ENCODE results near the gene EIF2B1.

The EIF2B1 gene

DNA sequence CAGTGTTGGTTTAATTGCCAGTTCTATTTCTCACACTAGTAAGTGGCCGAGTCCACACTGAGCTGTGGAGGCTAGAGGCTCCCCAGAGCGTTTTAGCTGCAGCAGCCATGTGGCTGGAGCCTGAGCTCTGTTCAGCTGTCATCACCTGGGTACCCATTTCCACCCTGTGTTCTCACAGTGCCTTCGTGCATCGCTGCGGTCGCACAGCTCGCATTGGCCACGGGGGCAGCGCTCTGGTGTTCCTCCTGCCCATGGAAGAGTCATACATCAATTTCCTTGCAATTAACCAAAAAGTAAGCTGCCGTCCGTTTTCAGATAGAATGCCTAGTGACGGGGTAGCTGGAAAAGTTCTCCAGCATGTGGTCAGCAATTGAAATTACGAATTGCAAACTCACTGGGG lies 15.9 kb downstream of the EIF2B1 start:
- no peak overlapping the region for H3K18ac ChIP-seq (ENCODE audit: low read depth in 1 of 2, low read length in 2 of 2)
- H3K4me3 ChIP-seq (ENCODE audit: insufficient read depth in 1 of 2, low read depth in 1 of 2, low read length in 2 of 2) = no peak overlapping the region
- no peak overlapping the region for H3K27ac ChIP-seq (ENCODE audit: low read length, poor library complexity, severe bottlenecking)
- no peaks in the 10 kb centered on the region for H3K9me3 ChIP-seq (ENCODE audit: control insufficient read depth, low read length)
- H2BK12ac ChIP-seq (ENCODE audit: low read length in 2 of 2) = no peak overlapping the region
- H2BK5ac ChIP-seq (ENCODE audit: low read depth, low read length, poor library complexity, severe bottlenecking) = no peak overlapping the region
- no peak overlapping the region for H4K8ac ChIP-seq (ENCODE audit: low read length)
- no peak overlapping the region for H3K4me2 ChIP-seq (ENCODE audit: low read length, poor library complexity, severe bottlenecking)
- H3K36me3 ChIP-seq (ENCODE audit: control insufficient read depth in 1 of 2, insufficient read depth in 2 of 2, low read depth in 1 of 2, low read length in 2 of 2) = peaks cover 49 to 92% of the 10 kb centered on the region in 2 experiments
- peaks cover 17% of the 10 kb centered on the region for H3K79me1 ChIP-seq (replicated peaks; ENCODE audit: low read length, poor library complexity, severe bottlenecking)
- H3K4me1 ChIP-seq (ENCODE audit: control insufficient read depth, insufficient read depth, low read depth, low read length) = no peaks in the 10 kb centered on the region
- H3K27me3 ChIP-seq (ENCODE audit: control insufficient read depth in 1 of 2, insufficient read depth in 1 of 2, low read length in 2 of 2) = no peaks in the 10 kb centered on the region
- no peak overlapping the region for H2BK15ac ChIP-seq (ENCODE audit: low read depth, poor library complexity, severe bottlenecking)
- no peak overlapping the region for H3K9ac ChIP-seq (ENCODE audit: low read length)
- H3K4ac ChIP-seq (ENCODE audit: low read depth in 1 of 2, low read length in 2 of 2) = no peak overlapping the region
- no peak for DNase-seq
- H4K91ac ChIP-seq (ENCODE audit: low read length) = no peak overlapping the region
- no peak overlapping the region for H2BK120ac ChIP-seq (ENCODE audit: low read depth, low read length)
- no peak overlapping the region for H3K14ac ChIP-seq (ENCODE audit: low read length in 2 of 2)
- no peak overlapping the region for H3K23ac ChIP-seq (ENCODE audit: low read length in 2 of 2)
- H2AFZ ChIP-seq (ENCODE audit: low read depth, low read length) = no peak overlapping the region
- no peak overlapping the region for H2AK5ac ChIP-seq (ENCODE audit: low read length, severe bottlenecking)
- WGBS = 91% methylated on average over 13 of the region's 13 CpGs

DNA sequence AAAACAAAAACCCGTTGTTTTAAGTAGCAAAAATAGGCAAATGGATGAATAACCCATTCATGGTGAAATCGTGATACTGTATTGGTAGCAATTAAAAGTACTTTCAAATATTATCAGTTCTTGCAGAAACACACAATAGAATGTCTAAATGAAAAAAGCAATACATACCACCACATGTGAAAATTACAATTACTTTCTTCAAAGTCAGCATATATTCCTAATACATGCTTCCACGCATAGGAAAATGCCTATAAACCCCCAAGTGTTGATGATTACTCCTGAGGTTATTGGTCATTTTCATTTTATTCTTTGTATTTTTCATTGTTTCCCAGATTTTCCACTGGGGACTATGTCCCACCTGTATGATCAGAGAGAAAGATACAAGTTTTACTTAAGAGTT lies 16.3 kb downstream of the EIF2B1 start:
- Histone ChIP-seq H2BK15ac (ENCODE audit: low read depth, poor library complexity, severe bottlenecking) (no peak overlapping the region), H3K9ac (ENCODE audit: low read length) (no peak overlapping the region), H2AFZ (ENCODE audit: low read depth, low read length) (no peak overlapping the region), H3K4me2 (ENCODE audit: low read length, poor library complexity, severe bottlenecking) (no peak overlapping the region), H3K36me3 (ENCODE audit: control insufficient read depth in 1 of 2, insufficient read depth in 2 of 2, low read depth in 1 of 2, low read length in 2 of 2) (peaks cover 46 to 92% of the 10 kb centered on the region in 2 experiments), H3K4ac (ENCODE audit: low read depth in 1 of 2, low read length in 2 of 2) (no peak overlapping the region), H3K23ac (ENCODE audit: low read length in 2 of 2) (no peak overlapping the region), H4K91ac (ENCODE audit: low read length) (no peak overlapping the region), H4K8ac (ENCODE audit: low read length) (no peak overlapping the region), H3K27me3 (ENCODE audit: control insufficient read depth in 1 of 2, insufficient read depth in 1 of 2, low read length in 2 of 2) (no peaks in the 10 kb centered on the region), H3K9me3 (ENCODE audit: control insufficient read depth, low read length) (no peaks in the 10 kb centered on the region), H2BK12ac (ENCODE audit: low read length in 2 of 2) (no peak overlapping the region), H2BK120ac (ENCODE audit: low read depth, low read length) (no peak overlapping the region), H3K79me1 (replicated peaks; ENCODE audit: low read length, poor library complexity, severe bottlenecking) (peaks cover 15% of the 10 kb centered on the region), H2BK5ac (ENCODE audit: low read depth, low read length, poor library complexity, severe bottlenecking) (no peak overlapping the region), H3K4me3 (ENCODE audit: insufficient read depth in 1 of 2, low read depth in 1 of 2, low read length in 2 of 2) (no peak overlapping the region), H3K18ac (ENCODE audit: low read depth in 1 of 2, low read length in 2 of 2) (no peak overlapping the region), H3K14ac (ENCODE audit: low read length in 2 of 2) (no peak overlapping the region), H3K4me1 (ENCODE audit: control insufficient read depth, insufficient read depth, low read depth, low read length) (no peaks in the 10 kb centered on the region), H3K27ac (ENCODE audit: low read length, poor library complexity, severe bottlenecking) (no peak overlapping the region), H2AK5ac (ENCODE audit: low read length, severe bottlenecking) (no peak overlapping the region)
- no CpG with 5 or more reads among the region's 3 CpGs for WGBS
- no peak for DNase-seq

DNA sequence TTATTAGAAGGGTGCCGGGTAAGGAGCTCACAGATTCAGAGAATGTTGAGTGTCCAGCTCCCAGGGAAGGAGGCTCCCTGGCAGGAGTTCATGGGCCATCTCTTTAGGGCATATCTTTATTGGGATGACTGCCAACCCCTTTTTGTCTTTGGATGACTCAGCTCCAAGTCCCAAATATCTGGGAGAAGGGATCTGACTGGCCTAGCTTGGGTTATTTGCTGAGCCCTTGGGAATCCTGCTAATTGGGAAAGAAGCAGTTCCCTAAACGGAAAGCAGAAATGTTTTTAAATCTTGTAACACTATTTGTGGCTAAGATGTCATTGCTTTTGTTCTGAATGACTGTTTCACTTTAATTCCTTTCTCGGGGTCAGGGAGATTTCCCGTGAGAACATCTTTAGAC lies 19.0 kb downstream of the EIF2B1 start:
- DNase-seq = no peak
- WGBS = 84% methylated on average over 4 of the region's 4 CpGs

DNA sequence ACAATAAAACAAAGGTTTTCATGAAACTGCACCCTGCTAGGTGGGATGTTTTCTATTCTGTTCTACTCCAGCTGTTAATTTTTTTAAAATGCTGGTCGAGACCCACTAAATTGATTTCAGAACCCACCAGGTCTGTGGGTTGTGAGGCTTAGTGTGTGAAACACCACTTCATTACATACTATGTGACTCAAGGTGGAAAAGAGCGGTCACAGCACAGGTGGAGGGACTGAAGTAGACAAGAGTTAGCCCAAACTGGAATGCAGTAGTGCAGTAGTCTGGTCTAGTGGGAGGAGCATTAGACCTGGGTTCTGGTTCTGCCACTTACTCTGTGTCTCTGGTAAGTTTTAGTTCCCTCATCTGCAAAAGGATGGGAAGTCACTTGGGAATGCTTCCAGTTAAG lies 19.4 kb downstream of the EIF2B1 start:
- Histone ChIP-seq H3K27me3 (ENCODE audit: control insufficient read depth in 1 of 2, insufficient read depth in 1 of 2, low read length in 2 of 2) (no peaks in the 10 kb centered on the region), H3K18ac (ENCODE audit: low read depth in 1 of 2, low read length in 2 of 2) (no peak overlapping the region), H3K36me3 (ENCODE audit: control insufficient read depth in 1 of 2, insufficient read depth in 2 of 2, low read depth in 1 of 2, low read length in 2 of 2) (peaks cover 55 to 89% of the 10 kb centered on the region in 2 experiments), H2BK5ac (ENCODE audit: low read depth, low read length, poor library complexity, severe bottlenecking) (no peak overlapping the region), H3K4me3 (ENCODE audit: insufficient read depth in 1 of 2, low read depth in 1 of 2, low read length in 2 of 2) (no peak overlapping the region), H3K9ac (ENCODE audit: low read length) (peak overlapping the region; percentile 47), H3K9me3 (ENCODE audit: control insufficient read depth, low read length) (no peaks in the 10 kb centered on the region), H2BK120ac (ENCODE audit: low read depth, low read length) (no peak overlapping the region), H4K8ac (ENCODE audit: low read length) (no peak overlapping the region), H2BK12ac (ENCODE audit: low read length in 2 of 2) (no peak overlapping the region), H3K4ac (ENCODE audit: low read depth in 1 of 2, low read length in 2 of 2) (no peak overlapping the region), H3K79me1 (replicated peaks; ENCODE audit: low read length, poor library complexity, severe bottlenecking) (peaks cover 24% of the 10 kb centered on the region), H3K4me1 (ENCODE audit: control insufficient read depth, insufficient read depth, low read depth, low read length) (no peaks in the 10 kb centered on the region), H3K14ac (ENCODE audit: low read length in 2 of 2) (no peak overlapping the region), H3K27ac (ENCODE audit: low read length, poor library complexity, severe bottlenecking) (no peak overlapping the region), H4K91ac (ENCODE audit: low read length) (no peak overlapping the region), H3K4me2 (ENCODE audit: low read length, poor library complexity, severe bottlenecking) (no peak overlapping the region), H2BK15ac (ENCODE audit: low read depth, poor library complexity, severe bottlenecking) (no peak overlapping the region), H3K23ac (ENCODE audit: low read length in 2 of 2) (no peak overlapping the region), H2AK5ac (ENCODE audit: low read length, severe bottlenecking) (no peak overlapping the region), H2AFZ (ENCODE audit: low read depth, low read length) (no peak overlapping the region)
- DNase-seq = no peak
- WGBS = 100% methylated on average over 2 of the region's 2 CpGs

More for the DNA sequence above, 19.0 kb downstream of the EIF2B1 start:
- H3K36me3 ChIP-seq (ENCODE audit: control insufficient read depth in 1 of 2, insufficient read depth in 2 of 2, low read depth in 1 of 2, low read length in 2 of 2) = peaks cover 52 to 89% of the 10 kb centered on the region in 2 experiments
- H4K91ac ChIP-seq (ENCODE audit: low read length) = no peak overlapping the region
- H3K4me1 ChIP-seq (ENCODE audit: control insufficient read depth, insufficient read depth, low read depth, low read length) = no peaks in the 10 kb centered on the region
- H2AK5ac ChIP-seq (ENCODE audit: low read length, severe bottlenecking) = no peak overlapping the region
- no peaks in the 10 kb centered on the region for H3K9me3 ChIP-seq (ENCODE audit: control insufficient read depth, low read length)
- H3K9ac ChIP-seq (ENCODE audit: low read length) = peak overlapping the region; percentile 47
- no peak overlapping the region for H2BK120ac ChIP-seq (ENCODE audit: low read depth, low read length)
- H3K4me2 ChIP-seq (ENCODE audit: low read length, poor library complexity, severe bottlenecking) = no peak overlapping the region
- H3K4me3 ChIP-seq (ENCODE audit: insufficient read depth in 1 of 2, low read depth in 1 of 2, low read length in 2 of 2) = peak overlapping the region in 1 of 2 experiments; percentile 41
- H2BK5ac ChIP-seq (ENCODE audit: low read depth, low read length, poor library complexity, severe bottlenecking) = no peak overlapping the region
- H3K27ac ChIP-seq (ENCODE audit: low read length, poor library complexity, severe bottlenecking) = no peak overlapping the region
- H3K4ac ChIP-seq (ENCODE audit: low read depth in 1 of 2, low read length in 2 of 2) = no peak overlapping the region
- H2BK15ac ChIP-seq (ENCODE audit: low read depth, poor library complexity, severe bottlenecking) = no peak overlapping the region
- H2AFZ ChIP-seq (ENCODE audit: low read depth, low read length) = no peak overlapping the region
- no peak overlapping the region for H3K23ac ChIP-seq (ENCODE audit: low read length in 2 of 2)
- H3K79me1 ChIP-seq (replicated peaks; ENCODE audit: low read length, poor library complexity, severe bottlenecking) = peaks cover 24% of the 10 kb centered on the region
- no peak overlapping the region for H2BK12ac ChIP-seq (ENCODE audit: low read length in 2 of 2)
- H3K27me3 ChIP-seq (ENCODE audit: control insufficient read depth in 1 of 2, insufficient read depth in 1 of 2, low read length in 2 of 2) = no peaks in the 10 kb centered on the region
- no peak overlapping the region for H4K8ac ChIP-seq (ENCODE audit: low read length)
- no peak overlapping the region for H3K18ac ChIP-seq (ENCODE audit: low read depth in 1 of 2, low read length in 2 of 2)
- H3K14ac ChIP-seq (ENCODE audit: low read length in 2 of 2) = no peak overlapping the region

Measured in mesenchymal stem cell (in vitro differentiated cells and primary cell).